OCI-LY1 (cell line): ENCODE results near the gene CEMP1.
"Not testable (repeated sequence)": the region's sequence is repeated elsewhere in the genome, so short reads cannot be mapped to it uniquely, and the experiment has no call there.

ENCODE experiments used
- EZH2 ChIP-seq: fragments of 200-600 bp; sonication (generic), shearing (Covaris generic); IDR thresholded peaks from 2 replicates; pipeline ENCODE4 v1.8.0; 2017; ENCODE audit warnings: borderline replicate concordance, mixed run types, mild to moderate bottlenecking, antibody characterized with exemption, low read length, moderate library complexity, mixed read lengths
- TF ChIP-seq, protein P1 (sequence below): fragments of 200-600 bp; sonication (generic), shearing (Covaris generic); IDR thresholded peaks from 2 replicates; pipeline ENCODE4 v1.5.1; 2017; ENCODE audit warnings: mild to moderate bottlenecking, antibody characterized with exemption, low read length, moderate library complexity, mixed read lengths

DNA sequence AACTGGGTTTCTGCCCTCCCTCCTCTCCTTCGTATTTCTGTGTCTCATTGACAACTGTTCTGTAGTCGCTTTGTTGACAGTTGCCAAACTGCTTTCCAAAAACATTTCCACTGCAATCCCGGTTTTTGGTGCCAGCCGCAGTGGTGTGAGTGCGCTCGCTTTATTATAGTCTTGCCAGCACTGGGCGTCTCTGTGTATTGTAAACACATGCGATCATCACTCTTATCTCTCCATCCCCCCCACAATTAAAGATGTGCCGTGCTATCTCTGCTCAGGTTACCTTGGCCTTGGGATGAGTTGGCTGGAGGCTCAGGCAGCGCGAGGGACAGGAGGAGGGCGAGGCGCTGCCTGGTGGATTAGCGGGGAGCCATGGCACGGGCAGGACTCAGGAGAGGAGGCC is 25.9 kb upstream of the CEMP1 start:
- TF ChIP-seq, protein P1, sequence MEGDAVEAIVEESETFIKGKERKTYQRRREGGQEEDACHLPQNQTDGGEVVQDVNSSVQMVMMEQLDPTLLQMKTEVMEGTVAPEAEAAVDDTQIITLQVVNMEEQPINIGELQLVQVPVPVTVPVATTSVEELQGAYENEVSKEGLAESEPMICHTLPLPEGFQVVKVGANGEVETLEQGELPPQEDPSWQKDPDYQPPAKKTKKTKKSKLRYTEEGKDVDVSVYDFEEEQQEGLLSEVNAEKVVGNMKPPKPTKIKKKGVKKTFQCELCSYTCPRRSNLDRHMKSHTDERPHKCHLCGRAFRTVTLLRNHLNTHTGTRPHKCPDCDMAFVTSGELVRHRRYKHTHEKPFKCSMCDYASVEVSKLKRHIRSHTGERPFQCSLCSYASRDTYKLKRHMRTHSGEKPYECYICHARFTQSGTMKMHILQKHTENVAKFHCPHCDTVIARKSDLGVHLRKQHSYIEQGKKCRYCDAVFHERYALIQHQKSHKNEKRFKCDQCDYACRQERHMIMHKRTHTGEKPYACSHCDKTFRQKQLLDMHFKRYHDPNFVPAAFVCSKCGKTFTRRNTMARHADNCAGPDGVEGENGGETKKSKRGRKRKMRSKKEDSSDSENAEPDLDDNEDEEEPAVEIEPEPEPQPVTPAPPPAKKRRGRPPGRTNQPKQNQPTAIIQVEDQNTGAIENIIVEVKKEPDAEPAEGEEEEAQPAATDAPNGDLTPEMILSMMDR, result not testable (repeated sequence)
- not testable (repeated sequence) for TF ChIP-seq EZH2
